ENCODE measurements around the gene ARF5. TPM values are rescaled to one million over a fixed set of nuclear protein-coding genes. Genes with fewer than 3 reads are reported as not detected.
"Not testable (repeated sequence)": the region's sequence is repeated elsewhere in the genome, so short reads cannot be mapped to it uniquely, and the experiment has no call there.

ARF5 gene
- polyA plus RNA-seq, result 100 to 1,000 TPM; 213 to 272 (median 263) TPM

DNA sequence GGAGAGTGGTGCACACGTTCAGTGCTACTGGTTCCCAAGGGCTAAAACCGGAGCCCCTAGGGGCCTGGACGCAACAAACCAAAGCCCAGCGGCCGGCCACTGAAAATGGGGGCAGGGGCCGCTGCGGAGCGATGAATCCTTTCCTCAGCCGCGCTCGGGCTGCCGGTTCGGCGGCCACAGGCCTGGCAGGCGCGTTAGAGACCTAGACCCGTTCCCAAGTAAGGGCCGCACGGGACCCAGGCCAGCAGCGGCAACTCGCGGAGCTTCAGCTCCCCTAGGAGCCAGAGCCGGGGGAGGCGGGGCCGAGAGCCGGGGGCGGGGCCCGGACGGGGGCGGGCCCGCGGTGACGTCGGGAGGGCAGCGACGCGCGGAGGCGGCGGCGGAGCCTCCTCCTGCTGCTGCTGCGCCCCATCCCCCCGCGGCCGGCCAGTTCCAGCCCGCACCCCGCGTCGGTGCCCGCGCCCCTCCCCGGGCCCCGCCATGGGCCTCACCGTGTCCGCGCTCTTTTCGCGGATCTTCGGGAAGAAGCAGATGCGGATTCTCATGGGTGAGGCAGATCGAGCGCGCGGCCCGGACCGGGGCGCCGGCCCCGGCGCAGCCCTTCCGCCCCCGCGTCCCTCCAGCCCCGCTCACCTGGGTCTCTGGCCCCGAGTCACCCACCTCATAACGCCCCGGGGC lies at the start of gene ARF5:
Gene ARF5 (plus strand): TSS at position 393 of the 678 bp plus-strand sequence. CDS start 88 bp downstream, at position 481.
- peak within 1 kb of the TSS; percentile 95 to 99 (median 96) for H3K4me3 Mint-ChIP-seq
- H3K27ac Mint-ChIP-seq, result peak within 1 kb of the TSS; percentile 82 to 97 (median 94)
- H3K9me3 Mint-ChIP-seq, result no peaks in the 10 kb centered on the region
- H3K27me3 Mint-ChIP-seq (ENCODE audit: low read depth in 3 of 3), result peaks cover 0 to 5% (median 1%) of the 10 kb centered on the region in 3 donors
- peaks cover 5 to 18% (median 10%) of the 10 kb centered on the region in 3 donors for H3K36me3 Mint-ChIP-seq
- DNase-seq, result peak; percentile 81 to 88 (median 86)
- H3K4me1 Mint-ChIP-seq, result peaks cover 55 to 56% of the 10 kb centered on the region in 2 donors

DNA sequence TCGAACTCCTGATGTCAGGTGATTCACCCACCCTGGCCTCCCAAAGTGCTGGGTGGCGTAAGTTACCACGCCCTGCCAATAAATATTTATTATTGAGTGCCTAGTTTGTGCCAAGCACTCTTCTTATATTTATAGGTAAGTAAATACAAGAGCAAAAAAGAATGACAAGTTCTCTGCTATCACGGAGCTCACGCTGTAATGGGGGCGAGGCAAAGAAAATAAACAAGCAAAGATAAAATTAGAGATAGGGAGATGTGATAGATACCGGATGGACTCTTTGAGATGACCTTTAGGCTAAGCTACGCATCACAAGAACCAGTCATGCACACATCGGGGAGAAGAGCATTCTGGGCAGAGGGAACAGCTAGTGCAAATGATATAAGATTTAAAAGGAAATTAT lies 49.1 kb upstream of the ARF5 start:
- H3K27ac Mint-ChIP-seq, result no peak overlapping the region
- no peaks in the 10 kb centered on the region for H3K36me3 Mint-ChIP-seq
- no peaks in the 10 kb centered on the region for H3K4me1 Mint-ChIP-seq
- H3K4me3 Mint-ChIP-seq, result no peak overlapping the region
- H3K27me3 Mint-ChIP-seq (ENCODE audit: low read depth in 3 of 3), result peaks cover 2 to 17% (median 11%) of the 10 kb centered on the region in 3 donors
- DNase-seq, result no peak
- H3K9me3 Mint-ChIP-seq, result peaks cover 0 to 1% (median 0%) of the 10 kb centered on the region in 6 donors

DNA sequence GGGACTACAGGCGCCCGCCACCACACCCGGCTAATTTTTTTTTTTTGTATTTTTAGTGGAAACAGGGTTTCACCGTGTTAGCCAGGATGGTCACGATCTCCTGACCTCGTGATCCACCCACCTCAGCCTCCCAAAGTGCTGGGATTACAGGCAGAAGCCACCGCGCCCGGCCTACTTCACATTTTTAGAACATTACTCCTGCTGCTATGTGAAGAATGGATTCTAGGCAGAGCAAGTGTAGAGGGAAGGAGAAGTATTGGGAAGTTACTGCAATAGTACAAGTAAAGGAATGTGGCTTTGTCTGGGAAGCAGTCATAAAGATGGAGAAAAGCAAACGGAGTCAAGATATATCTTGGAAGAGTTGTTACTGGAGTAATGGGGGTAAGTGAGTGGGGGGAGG lies 47.8 kb upstream of the ARF5 start:
- not testable (repeated sequence) for DNase-seq, H3K27ac Mint-ChIP-seq, H3K36me3 Mint-ChIP-seq, H3K4me3 Mint-ChIP-seq, H3K9me3 Mint-ChIP-seq, H3K4me1 Mint-ChIP-seq
- H3K27me3 Mint-ChIP-seq (ENCODE audit: low read depth in 3 of 3), result peaks cover 2 to 12% (median 9%) of the 10 kb centered on the region in 3 donors

DNA sequence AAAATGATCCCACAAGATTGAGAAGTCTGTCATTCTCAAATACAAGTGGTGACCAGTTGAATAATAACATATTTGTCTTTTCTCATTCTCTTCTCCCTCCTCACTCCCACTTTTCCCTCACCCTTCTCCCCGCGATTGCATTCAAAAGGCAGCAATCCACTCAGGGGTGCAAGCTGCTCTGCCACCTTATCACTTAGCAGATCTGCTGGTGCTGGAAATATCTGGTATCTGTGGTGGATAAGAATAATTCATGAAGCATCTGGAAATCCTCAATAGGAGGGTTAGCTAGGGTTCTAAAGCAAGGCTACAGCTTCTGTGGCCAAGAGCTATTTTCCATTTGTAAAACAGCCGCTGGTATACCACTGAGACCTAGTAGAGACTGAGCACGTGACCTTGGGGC lies 46.7 kb upstream of the ARF5 start:
- Mint-ChIP-seq H3K4me1 (no peaks in the 10 kb centered on the region), H3K4me3 (no peak overlapping the region), H3K27me3 (ENCODE audit: low read depth in 3 of 3) (peaks cover 2 to 11% (median 4%) of the 10 kb centered on the region in 3 donors), H3K27ac (no peak overlapping the region), H3K36me3 (peaks cover 0 to under 1% (median 0%) of the 10 kb centered on the region in 3 donors), H3K9me3 (peaks cover 0 to 2% (median 0%) of the 10 kb centered on the region in 6 donors)
- DNase-seq, result no peak

DNA sequence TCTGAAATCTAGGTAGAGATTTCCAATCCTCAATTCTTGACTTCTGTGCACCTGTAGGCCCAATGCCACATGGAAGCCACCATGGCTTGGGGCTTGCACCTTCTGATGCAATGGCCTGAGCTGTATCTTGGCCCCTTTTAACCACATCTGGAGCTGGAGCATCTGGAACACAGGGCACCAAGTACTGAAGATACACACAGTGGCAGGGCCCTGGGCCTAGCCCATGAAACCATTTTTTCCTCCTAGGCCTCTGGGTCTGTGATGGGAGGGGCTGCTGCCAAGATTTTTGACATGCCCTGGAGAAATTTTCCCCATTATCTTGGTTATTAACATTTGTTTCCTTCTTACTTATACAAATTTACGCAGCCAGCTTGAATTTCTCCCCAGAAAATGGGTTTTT lies 41.9 kb upstream of the ARF5 start:
- no peak overlapping the region for H3K4me3 Mint-ChIP-seq
- no peak overlapping the region for H3K27ac Mint-ChIP-seq
- H3K4me1 Mint-ChIP-seq, result no peaks in the 10 kb centered on the region
- H3K27me3 Mint-ChIP-seq (ENCODE audit: low read depth in 3 of 3), result peaks cover 0 to 3% (median 2%) of the 10 kb centered on the region in 3 donors
- H3K36me3 Mint-ChIP-seq, result peaks cover 0 to 6% (median 0%) of the 10 kb centered on the region in 3 donors
- H3K9me3 Mint-ChIP-seq, result peaks cover 0 to 5% (median under 1%) of the 10 kb centered on the region in 6 donors
- DNase-seq, result no peak

DNA sequence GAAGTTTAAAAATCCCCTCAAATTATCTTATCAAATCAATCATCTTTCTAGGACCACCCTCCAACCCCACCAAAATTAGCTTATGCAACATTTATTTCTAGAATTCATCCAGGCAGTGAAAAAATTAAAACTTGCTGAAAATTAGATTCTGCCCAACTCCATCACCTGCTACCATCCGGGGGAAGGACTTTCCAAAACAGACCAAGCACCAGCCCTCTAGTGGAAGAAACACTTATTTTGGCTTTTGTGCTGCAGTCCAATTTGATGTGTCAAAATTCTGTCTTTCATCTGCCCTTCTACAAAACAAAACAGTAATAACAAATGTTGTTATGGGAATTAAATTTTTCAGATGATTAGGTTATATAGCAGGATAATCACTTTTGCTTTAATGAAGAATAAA lies 38.0 kb upstream of the ARF5 start:
- Mint-ChIP-seq H3K9me3 (peaks cover 0 to 7% (median 0%) of the 10 kb centered on the region in 6 donors), H3K27me3 (ENCODE audit: low read depth in 3 of 3) (peaks cover 0 to 2% (median 1%) of the 10 kb centered on the region in 3 donors), H3K4me1 (no peaks in the 10 kb centered on the region), H3K27ac (no peak overlapping the region), H3K4me3 (no peak overlapping the region), H3K36me3 (peaks cover 0 to 6% (median 0%) of the 10 kb centered on the region in 3 donors)
- DNase-seq, result no peak

DNA sequence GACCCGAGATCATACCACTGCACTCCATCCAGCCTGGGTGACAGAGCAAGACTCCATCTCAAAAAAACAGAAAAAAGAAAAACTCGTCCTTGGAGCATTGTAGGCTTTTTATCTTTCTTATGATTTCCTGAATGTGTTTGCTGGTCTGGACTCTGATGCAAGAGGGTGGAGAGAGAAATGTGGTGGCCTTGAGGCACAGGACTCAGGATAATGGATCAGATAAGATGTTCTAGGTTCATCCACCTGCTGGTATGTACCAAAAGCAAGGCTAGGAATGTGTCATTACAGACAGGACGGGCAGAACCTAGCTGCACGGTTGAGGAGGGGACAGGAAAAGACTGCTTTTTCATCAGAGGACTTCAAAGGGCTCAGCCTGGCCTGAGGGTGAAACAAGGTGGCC lies 36.3 kb upstream of the ARF5 start:
- Mint-ChIP-seq H3K27ac (no peak overlapping the region), H3K4me3 (no peak overlapping the region), H3K9me3 (peaks cover 0 to 2% (median 0%) of the 10 kb centered on the region in 6 donors), H3K36me3 (peaks cover 0 to 2% (median 0%) of the 10 kb centered on the region in 3 donors), H3K27me3 (ENCODE audit: low read depth in 3 of 3) (peaks cover 2 to 3% (median 2%) of the 10 kb centered on the region in 3 donors), H3K4me1 (no peaks in the 10 kb centered on the region)
- no peak for DNase-seq

DNA sequence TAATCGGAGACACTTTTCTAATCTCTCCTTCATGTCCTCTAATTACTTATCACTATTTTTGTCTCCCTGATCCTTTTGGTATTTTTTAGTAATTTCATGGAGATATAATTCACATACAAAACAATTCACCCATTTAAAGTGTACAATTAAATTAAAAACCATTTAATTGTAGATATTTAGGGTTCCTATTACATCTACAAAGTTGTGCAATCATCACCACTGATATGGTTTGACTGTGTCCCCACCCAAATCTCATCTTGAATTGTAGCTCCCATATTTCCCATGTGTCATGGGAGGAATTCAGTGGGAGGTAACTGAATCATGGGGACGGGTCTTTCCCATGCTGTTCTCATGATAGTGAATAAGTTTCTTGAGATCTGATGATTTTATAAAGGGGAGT lies 31.8 kb upstream of the ARF5 start:
- Mint-ChIP-seq H3K4me3 (no peak overlapping the region), H3K36me3 (no peaks in the 10 kb centered on the region), H3K27ac (no peak overlapping the region), H3K27me3 (ENCODE audit: low read depth in 3 of 3) (peaks cover 0 to 5% (median 2%) of the 10 kb centered on the region in 3 donors), H3K4me1 (no peaks in the 10 kb centered on the region), H3K9me3 (peaks cover 0 to 2% (median 0%) of the 10 kb centered on the region in 6 donors)
- DNase-seq, result no peak

DNA sequence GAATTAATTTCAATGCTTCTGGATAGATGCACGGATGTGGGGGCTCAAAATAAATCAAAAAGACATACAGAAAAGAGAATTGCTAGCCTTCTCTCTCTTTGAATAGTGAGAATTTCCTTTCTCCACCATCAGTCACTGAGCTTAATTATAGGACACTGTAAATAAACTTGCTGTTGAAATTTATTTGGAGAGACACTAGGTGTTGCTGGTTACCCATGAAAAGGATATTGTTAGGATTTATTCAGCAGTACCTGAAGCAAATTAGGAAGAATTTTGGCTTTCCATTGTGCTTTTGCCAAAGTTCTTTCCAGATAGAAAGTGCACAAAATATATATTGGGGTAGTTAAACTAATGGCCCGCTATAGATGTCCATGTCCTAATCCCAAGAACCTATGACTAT lies 30.4 kb upstream of the ARF5 start:
- H3K4me3 Mint-ChIP-seq, result no peak overlapping the region
- H3K27me3 Mint-ChIP-seq (ENCODE audit: low read depth in 3 of 3), result peaks cover 0 to 5% (median 2%) of the 10 kb centered on the region in 3 donors
- no peak for DNase-seq
- H3K36me3 Mint-ChIP-seq, result peaks cover 0 to 4% (median under 1%) of the 10 kb centered on the region in 3 donors
- peaks cover 0 to 2% (median 0%) of the 10 kb centered on the region in 6 donors for H3K9me3 Mint-ChIP-seq
- no peaks in the 10 kb centered on the region for H3K4me1 Mint-ChIP-seq
- no peak overlapping the region for H3K27ac Mint-ChIP-seq

DNA sequence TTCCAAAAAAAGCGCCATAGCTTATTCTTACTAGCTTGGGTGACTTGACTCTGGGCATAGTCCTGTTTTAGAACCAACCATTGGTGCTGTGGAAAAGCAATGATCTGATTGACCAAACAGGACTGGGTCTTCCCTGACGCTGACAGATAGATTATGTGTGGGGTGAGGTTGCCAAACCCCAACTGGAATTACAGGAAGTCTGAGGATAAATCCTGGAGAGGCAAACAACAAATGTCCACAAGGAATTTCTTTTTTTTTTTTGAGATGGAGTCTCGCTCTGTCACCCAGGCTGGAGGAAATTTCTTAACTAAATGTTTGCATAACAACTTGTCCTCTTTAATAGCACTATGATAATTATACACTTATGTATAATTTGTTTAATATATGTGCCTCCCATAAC lies 22.0 kb upstream of the ARF5 start:
- H3K36me3 Mint-ChIP-seq, result peaks cover 34 to 49% (median 44%) of the 10 kb centered on the region in 3 donors

DNA sequence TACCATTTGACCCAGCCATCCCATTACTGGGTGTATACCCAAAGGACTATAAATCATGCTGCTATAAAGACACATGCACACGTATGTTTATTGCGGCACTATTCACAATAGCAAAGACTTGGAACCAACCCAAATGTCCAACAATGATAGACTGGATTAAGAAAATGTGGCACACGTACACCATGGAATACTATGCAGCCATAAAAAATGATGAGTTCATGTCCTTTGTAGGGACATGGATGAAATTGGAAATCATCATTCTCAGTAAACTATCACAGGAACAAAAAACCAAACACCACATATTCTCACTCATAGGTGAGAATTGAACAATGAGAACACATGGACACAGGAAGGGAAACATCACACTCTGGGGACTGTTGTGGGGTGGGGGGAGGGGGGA lies 20.2 kb upstream of the ARF5 start:
- not testable (repeated sequence) for H3K27ac Mint-ChIP-seq; H3K27me3 Mint-ChIP-seq (ENCODE audit: low read depth in 3 of 3); DNase-seq; H3K4me1 Mint-ChIP-seq; H3K9me3 Mint-ChIP-seq; H3K4me3 Mint-ChIP-seq
- peaks cover 37 to 52% (median 45%) of the 10 kb centered on the region in 3 donors for H3K36me3 Mint-ChIP-seq

More for the DNA sequence above, 22.0 kb upstream of the ARF5 start:
- Mint-ChIP-seq H3K4me1 (no peaks in the 10 kb centered on the region), H3K27me3 (ENCODE audit: low read depth in 3 of 3) (peaks cover 0 to 5% (median 1%) of the 10 kb centered on the region in 3 donors), H3K4me3 (no peak overlapping the region), H3K9me3 (peaks cover 0 to 7% (median 0%) of the 10 kb centered on the region in 6 donors), H3K27ac (no peak overlapping the region)
- no peak for DNase-seq

DNA sequence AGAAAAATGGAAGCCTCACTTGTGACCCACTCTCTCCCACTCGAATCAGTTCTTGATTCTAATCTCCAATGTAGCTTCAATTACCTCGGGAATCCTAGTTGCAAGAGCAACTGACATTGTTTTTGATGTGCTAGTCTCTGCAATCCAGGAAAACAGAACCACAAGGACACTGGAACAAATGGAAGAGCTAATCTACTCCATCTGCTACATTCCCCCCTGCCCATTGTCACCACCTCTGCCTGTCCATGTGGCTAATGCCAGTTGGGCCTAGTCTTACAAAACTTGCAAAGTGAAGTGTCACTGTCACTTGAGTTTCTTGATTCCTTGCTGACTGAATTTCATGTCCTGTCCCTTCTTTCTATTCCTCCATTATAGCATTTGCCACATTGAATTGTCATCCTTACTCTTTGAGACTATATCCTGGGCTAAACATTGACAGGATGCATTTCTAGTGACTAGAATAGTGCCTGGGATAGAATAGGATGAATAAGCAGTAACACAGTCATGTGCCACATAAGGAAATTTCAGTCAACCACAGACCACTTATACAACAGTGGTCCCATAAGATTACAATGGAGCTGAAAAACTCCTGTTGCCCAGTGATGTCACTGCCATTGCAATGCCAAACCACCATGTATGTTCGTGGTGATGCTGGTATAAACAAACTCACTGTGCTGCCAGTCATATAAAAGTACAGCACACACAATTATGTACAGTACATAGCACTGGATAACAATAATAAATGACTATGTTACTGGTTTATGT lies 16.3 kb upstream of the ARF5 start:
- no peak overlapping the region for H3K27ac Mint-ChIP-seq
- peaks cover 0 to 2% of the 10 kb centered on the region in 2 donors for H3K4me1 Mint-ChIP-seq
- peaks cover 0 to 3% (median 0%) of the 10 kb centered on the region in 3 donors for H3K27me3 Mint-ChIP-seq (ENCODE audit: low read depth in 3 of 3)
- peaks cover 0 to 2% (median 0%) of the 10 kb centered on the region in 6 donors for H3K9me3 Mint-ChIP-seq
- peaks cover 18 to 46% (median 27%) of the 10 kb centered on the region in 3 donors for H3K36me3 Mint-ChIP-seq
- H3K4me3 Mint-ChIP-seq, result no peak overlapping the region
- DNase-seq, result no peak

DNA sequence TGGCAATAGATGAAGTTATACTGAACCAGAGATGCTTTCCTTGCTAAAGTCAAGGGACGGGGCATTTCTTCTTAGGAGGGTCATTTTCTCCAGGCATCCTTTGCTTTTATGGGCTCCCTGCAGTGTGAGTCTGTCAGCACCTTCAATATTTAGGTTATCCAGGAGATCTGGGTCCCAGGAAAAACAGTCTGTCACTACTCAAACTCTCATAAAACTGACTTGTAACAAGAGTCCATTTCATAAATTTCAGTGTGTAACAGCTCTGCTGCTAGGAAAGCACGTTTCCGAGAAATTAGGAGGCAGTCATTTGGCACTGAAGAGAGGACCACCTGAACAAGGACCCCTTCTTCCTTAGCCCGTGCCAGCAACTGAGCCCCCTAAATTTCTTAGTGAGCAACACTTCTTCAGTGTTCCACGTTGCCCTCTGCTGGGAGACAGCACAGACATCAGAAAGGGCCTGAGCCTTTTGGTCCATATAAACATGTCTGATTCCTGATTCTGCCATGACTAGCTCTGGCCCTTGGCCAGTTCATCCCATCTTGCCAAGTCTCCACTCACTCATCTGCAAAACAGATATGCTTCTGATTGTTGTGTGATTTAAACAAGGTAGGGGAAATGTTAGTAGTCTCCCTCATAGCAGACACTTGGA lies 10.1 kb upstream of the ARF5 start:
- Mint-ChIP-seq H3K27ac (peak overlapping the region in 1 of 6 donors; percentile 17), H3K36me3 (peaks cover 18 to 64% (median 18%) of the 10 kb centered on the region in 3 donors), H3K4me3 (no peak overlapping the region), H3K27me3 (ENCODE audit: low read depth in 3 of 3) (peaks cover 0 to 5% (median 0%) of the 10 kb centered on the region in 3 donors), H3K4me1 (peaks cover 31 to 46% of the 10 kb centered on the region in 2 donors), H3K9me3 (no peaks in the 10 kb centered on the region)
- DNase-seq, result no peak

All from immature natural killer cell (primary cell).